HEK293 (cell line): ENCODE results near the gene C3.
"Not testable (repeated sequence)": the region's sequence is repeated elsewhere in the genome, so short reads cannot be mapped to it uniquely, and the experiment has no call there.

Source experiments
- CTCF ChIA-PET: fragments of 350-600 bp; formaldehyde crosslinking; extraction: SDS; loops from one replicate; lab custom pipeline; 2021; ENCODE audit warnings: antibody characterized with exemption; lab: Yijun Ruan, JAX
- POLR2A ChIA-PET: fragments of 300-600 bp; formaldehyde crosslinking; extraction: SDS; loops from one replicate; lab custom pipeline; 2020; ENCODE audit warnings: antibody characterized with exemption, inconsistent platforms; lab: Yijun Ruan, JAX
- H3K27ac ChIP-seq: fragments of 200-500 bp; sonication (Bioruptor generic); 2 replicates; pipeline ENCODE4 v1.5.1; 2014; ENCODE audit warnings: low read depth, low read length, control low read depth, inconsistent platforms; ENCODE audit errors: extremely low read depth
- H3K36me3 ChIP-seq, 2 experiments: fragments of 200-500 bp in 1 of 2; sonication (Bioruptor generic) in 1 of 2; 1 replicate in 1 of 2; 2 replicates in 1 of 2; pipeline ENCODE4 v1.5.1; 2014 to 2017; ENCODE audit warnings: inconsistent platforms in 2 of 2, low read length in 2 of 2; ENCODE audit not compliant: control insufficient read depth in 2 of 2, insufficient read depth in 1 of 2
- H3K4me1 ChIP-seq: fragments of 200-500 bp; sonication (Bioruptor generic); 2 replicates; pipeline ENCODE4 v1.5.1; 2014; ENCODE audit warnings: mild to moderate bottlenecking, low read length, inconsistent platforms; ENCODE audit not compliant: control insufficient read depth, insufficient read depth
- H3K4me3 ChIP-seq: 2 replicates; pipeline ENCODE4 v1.5.1; 2011; ENCODE audit warnings: low read depth, mild to moderate bottlenecking, control low read depth, low read length, moderate library complexity
- H3K9me3 ChIP-seq: fragments of 200-500 bp; sonication (Bioruptor generic); 2 replicates; pipeline ENCODE4 v1.5.1; 2014; ENCODE audit warnings: low read depth, low read length, inconsistent platforms; ENCODE audit not compliant: control insufficient read depth, insufficient read depth
- BCL6B ChIP-seq: fragments of 450-650 bp; formaldehyde crosslinking; IDR thresholded peaks from 2 replicates; pipeline ENCODE4 v1.5.1; 2017; ENCODE audit warnings: missing biosample characterization, missing genetic modification characterization
- HOXD13 ChIP-seq: sonication (generic); formaldehyde crosslinking; IDR thresholded peaks from 2 replicates; pipeline ENCODE4 v1.8.0; 2022; ENCODE audit warnings: missing genetic modification reagents, borderline replicate concordance
- KLF16 ChIP-seq: fragments of 450-650 bp; formaldehyde crosslinking; IDR thresholded peaks from 2 replicates; pipeline ENCODE4 v1.5.1; 2017; ENCODE audit warnings: missing biosample characterization, missing genetic modification characterization
- MEIS1 ChIP-seq: sonication (generic); formaldehyde crosslinking; IDR thresholded peaks from 2 replicates; pipeline ENCODE4 v1.8.1; 2022; ENCODE audit warnings: missing genetic modification reagents, mild to moderate bottlenecking, borderline replicate concordance
- OVOL3 ChIP-seq: fragments of 450-650 bp; formaldehyde crosslinking; IDR thresholded peaks from 2 replicates; pipeline ENCODE4 v1.5.1; 2016; ENCODE audit warnings: missing biosample characterization, missing genetic modification characterization
- SCRT1 ChIP-seq: fragments of 450-650 bp; formaldehyde crosslinking; IDR thresholded peaks from 2 replicates; pipeline ENCODE4 v1.5.1; 2016; ENCODE audit warnings: missing biosample characterization, missing genetic modification characterization, borderline replicate concordance
- SCRT2 ChIP-seq: fragments of 450-650 bp; formaldehyde crosslinking; IDR thresholded peaks from 2 replicates; pipeline ENCODE4 v1.5.1; 2016; ENCODE audit warnings: missing biosample characterization, missing genetic modification characterization
- SETDB1 ChIP-seq: IDR thresholded peaks from one replicate; pipeline ENCODE4 v1.6.1; 2017; ENCODE audit warnings: mild to moderate bottlenecking, low read length, moderate library complexity, mixed read lengths; ENCODE audit not compliant: insufficient read length
- SP7 ChIP-seq: fragments of 450-650 bp; formaldehyde crosslinking; IDR thresholded peaks from 2 replicates; pipeline ENCODE4 v1.5.1; 2016; ENCODE audit warnings: missing biosample characterization, missing genetic modification characterization
- WT1 ChIP-seq: fragments of 450-650 bp; formaldehyde crosslinking; IDR thresholded peaks from 2 replicates; pipeline ENCODE4 v1.5.1; 2016; ENCODE audit warnings: missing biosample characterization, missing genetic modification characterization
- ZBTB10 ChIP-seq: fragments of 450-650 bp; formaldehyde crosslinking; IDR thresholded peaks from 2 replicates; pipeline ENCODE4 v1.5.1; 2016; ENCODE audit warnings: missing biosample characterization, missing genetic modification characterization
- ZNF140 ChIP-seq: fragments of 450-650 bp; formaldehyde crosslinking; IDR thresholded peaks from 2 replicates; pipeline ENCODE4 v1.5.1; 2016; ENCODE audit warnings: missing biosample characterization, missing genetic modification characterization
- ZNF155 ChIP-seq: fragments of 450-650 bp; formaldehyde crosslinking; IDR thresholded peaks from 2 replicates; pipeline ENCODE4 v1.5.1; 2016; ENCODE audit warnings: missing biosample characterization, missing genetic modification characterization
- ZNF549 ChIP-seq: fragments of 450-650 bp; IDR thresholded peaks from 2 replicates; pipeline ENCODE4 v1.5.1; 2018; ENCODE audit warnings: missing biosample characterization, missing genetic modification characterization, mild to moderate bottlenecking, inconsistent platforms, moderate library complexity
- ZSCAN5A ChIP-seq: fragments of 450-650 bp; formaldehyde crosslinking; IDR thresholded peaks from 2 replicates; pipeline ENCODE4 v1.5.1; 2016; ENCODE audit warnings: missing biosample characterization, missing genetic modification characterization
- TF ChIP-seq, protein P1 (sequence below): fragments of 450-650 bp; formaldehyde crosslinking; IDR thresholded peaks from 2 replicates; pipeline ENCODE4 v1.5.1; 2016; ENCODE audit warnings: missing biosample characterization, missing genetic modification characterization
- TF ChIP-seq, protein P2 (sequence below): fragments of 450-650 bp; IDR thresholded peaks from 2 replicates; pipeline ENCODE4 v1.5.1; 2018; ENCODE audit warnings: missing biosample characterization, missing genetic modification characterization

C3 gene

GRCh38 chr19:6661509-6662244 is 58.8 kb downstream of the C3 start:
- POLR2A ChIA-PET, result not testable (repeated sequence)
- CTCF ChIA-PET, result interaction anchor here (0.6 to 0.7 kb wide), 2 partner anchors 191 to 287 kb away, joined by 3 to 5 read pairs; no protein-coding TSS in a partner anchor

DNA sequence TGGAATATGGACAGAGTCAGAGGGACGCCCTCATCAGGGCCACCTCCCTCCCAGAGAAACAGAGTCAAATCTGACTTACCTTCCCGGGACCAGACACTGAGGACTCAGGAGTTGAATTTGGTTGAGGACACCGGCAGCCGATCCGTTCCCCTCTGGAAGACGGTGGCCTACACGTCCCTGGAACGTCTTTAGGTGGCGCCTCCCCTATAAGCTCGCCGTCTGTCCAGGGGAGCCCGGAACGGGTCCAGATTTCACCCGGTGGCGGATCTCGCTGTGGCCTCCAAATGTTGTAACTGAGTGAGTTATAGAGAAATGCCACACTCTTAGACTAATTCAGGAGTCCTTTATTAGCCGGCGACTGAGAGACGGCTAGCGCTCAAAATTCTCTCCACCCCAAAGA is 59.5 kb downstream of the C3 start:
- Histone ChIP-seq H3K36me3 (no peaks in the 10 kb centered on the region), H3K4me3 (no peak overlapping the region), H3K4me1 (no peaks in the 10 kb centered on the region), H3K27ac (no peak overlapping the region), H3K9me3 (no peaks in the 10 kb centered on the region)
- ChIA-PET POLR2A (no interaction called here), CTCF (interaction anchor here (0.6 to 0.7 kb wide), 2 partner anchors 192 to 287 kb away, joined by 3 to 5 read pairs; no protein-coding TSS in a partner anchor)
- no peak for TF ChIP-seq OVOL3
- TF ChIP-seq ZSCAN5A (tag by site-specific recombination), result no peak
- no peak for TF ChIP-seq WT1 (tag by site-specific recombination)
- no peak for TF ChIP-seq SETDB1
- TF ChIP-seq MEIS1 (CRISPR knock-in tag), result no peak
- no peak for TF ChIP-seq BCL6B (tag by site-specific recombination)
- TF ChIP-seq, protein P1, sequence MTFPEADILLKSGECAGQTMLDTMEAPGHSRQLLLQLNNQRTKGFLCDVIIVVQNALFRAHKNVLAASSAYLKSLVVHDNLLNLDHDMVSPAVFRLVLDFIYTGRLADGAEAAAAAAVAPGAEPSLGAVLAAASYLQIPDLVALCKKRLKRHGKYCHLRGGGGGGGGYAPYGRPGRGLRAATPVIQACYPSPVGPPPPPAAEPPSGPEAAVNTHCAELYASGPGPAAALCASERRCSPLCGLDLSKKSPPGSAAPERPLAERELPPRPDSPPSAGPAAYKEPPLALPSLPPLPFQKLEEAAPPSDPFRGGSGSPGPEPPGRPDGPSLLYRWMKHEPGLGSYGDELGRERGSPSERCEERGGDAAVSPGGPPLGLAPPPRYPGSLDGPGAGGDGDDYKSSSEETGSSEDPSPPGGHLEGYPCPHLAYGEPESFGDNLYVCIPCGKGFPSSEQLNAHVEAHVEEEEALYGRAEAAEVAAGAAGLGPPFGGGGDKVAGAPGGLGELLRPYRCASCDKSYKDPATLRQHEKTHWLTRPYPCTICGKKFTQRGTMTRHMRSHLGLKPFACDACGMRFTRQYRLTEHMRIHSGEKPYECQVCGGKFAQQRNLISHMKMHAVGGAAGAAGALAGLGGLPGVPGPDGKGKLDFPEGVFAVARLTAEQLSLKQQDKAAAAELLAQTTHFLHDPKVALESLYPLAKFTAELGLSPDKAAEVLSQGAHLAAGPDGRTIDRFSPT (tag by site-specific recombination), result no peak
- TF ChIP-seq, protein P2, sequence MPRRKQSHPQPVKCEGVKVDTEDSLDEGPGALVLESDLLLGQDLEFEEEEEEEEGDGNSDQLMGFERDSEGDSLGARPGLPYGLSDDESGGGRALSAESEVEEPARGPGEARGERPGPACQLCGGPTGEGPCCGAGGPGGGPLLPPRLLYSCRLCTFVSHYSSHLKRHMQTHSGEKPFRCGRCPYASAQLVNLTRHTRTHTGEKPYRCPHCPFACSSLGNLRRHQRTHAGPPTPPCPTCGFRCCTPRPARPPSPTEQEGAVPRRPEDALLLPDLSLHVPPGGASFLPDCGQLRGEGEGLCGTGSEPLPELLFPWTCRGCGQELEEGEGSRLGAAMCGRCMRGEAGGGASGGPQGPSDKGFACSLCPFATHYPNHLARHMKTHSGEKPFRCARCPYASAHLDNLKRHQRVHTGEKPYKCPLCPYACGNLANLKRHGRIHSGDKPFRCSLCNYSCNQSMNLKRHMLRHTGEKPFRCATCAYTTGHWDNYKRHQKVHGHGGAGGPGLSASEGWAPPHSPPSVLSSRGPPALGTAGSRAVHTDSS (tag by site-specific recombination), result no peak
- no peak for TF ChIP-seq ZNF549
- TF ChIP-seq KLF16, result no peak
- no peak for TF ChIP-seq ZNF155 (tag by site-specific recombination)
- TF ChIP-seq HOXD13, result no peak
- TF ChIP-seq ZBTB10 (tag by site-specific recombination), result no peak
- no peak for TF ChIP-seq ZNF140

More at GRCh38 chr19:6661509-6662244, 58.8 kb downstream of the C3 start:
- H3K36me3 ChIP-seq, H3K27ac ChIP-seq, H3K4me1 ChIP-seq, H3K9me3 ChIP-seq, H3K4me3 ChIP-seq: not testable (repeated sequence)
- TF ChIP-seq SCRT1 (tag by site-specific recombination) (0 out of 2 replicates have a peak, but pooled peaks have one; percentile 22), SP7 (0 out of 2 replicates have a peak, but pooled peaks have one; percentile 11), SCRT2 (tag by site-specific recombination) (peak; percentile 45)

DNA sequence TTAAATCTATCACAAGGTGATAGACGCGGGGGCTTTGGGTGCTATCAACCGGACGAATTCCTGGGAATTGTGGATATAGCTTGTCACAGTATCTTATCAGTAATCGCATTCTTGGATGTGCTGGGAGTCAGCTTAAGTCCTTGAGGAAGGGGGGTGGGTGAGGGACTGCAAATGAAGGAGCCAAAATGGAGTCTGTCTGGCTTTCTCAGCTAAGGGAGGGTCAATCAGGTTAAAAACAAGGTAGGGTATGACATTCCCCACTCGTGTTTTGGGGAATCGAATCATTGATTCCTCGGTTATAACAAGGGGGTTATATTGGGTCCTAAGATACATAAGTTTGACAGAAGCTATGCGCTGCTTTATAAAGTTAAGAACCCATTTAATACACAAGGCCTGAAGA is 64.1 kb downstream of the C3 start:
- H3K4me3 ChIP-seq, POLR2A ChIA-PET, H3K27ac ChIP-seq, H3K9me3 ChIP-seq, H3K4me1 ChIP-seq, H3K36me3 ChIP-seq: not testable (repeated sequence)
- CTCF ChIA-PET, result interaction anchor here (0.8 to 1.7 kb wide), 4 partner anchors 23 to 208 kb away, joined by 3 to 4 read pairs (median 3); no protein-coding TSS in a partner anchor
